SK-N-SH (cell line): ENCODE results near the gene MEIOC. TPM values are rescaled to one million over a fixed set of nuclear protein-coding genes. Genes with fewer than 3 reads are reported as not detected.

Experiments used
- CTCF ChIA-PET: fragments of 300-600, 350-600 bp; formaldehyde crosslinking; extraction: SDS; loops from one replicate; lab custom pipeline; 2021; lab: Yijun Ruan, JAX
- POLR2A ChIA-PET: fragments of 350-600 bp; sonication (Branson Sonifier 250); formaldehyde crosslinking; extraction: SDS; loops from one replicate; lab custom pipeline; 2020; ENCODE audit warnings: antibody characterized with exemption, inconsistent platforms; lab: Yijun Ruan, JAX
- DNase-seq: peaks from one replicate; pipeline ENCODE4 v3.0.0; 2012
- H2AFZ ChIP-seq: fragments of 200-600 bp; sonication (generic); 2 replicates; pipeline ENCODE4 v1.8.1; 2016; ENCODE audit warnings: antibody characterized with exemption, mild to moderate bottlenecking, low read depth
- H3F3A ChIP-seq: fragments of 200-600 bp; sonication (generic); replicated peaks from 2 replicates; pipeline ENCODE3; 2016; ENCODE audit warnings: antibody characterized with exemption, mild to moderate bottlenecking; ENCODE audit not compliant: insufficient read depth
- H3K27ac ChIP-seq, 2 experiments: fragments of 200-500 bp in 1 of 2; fragments of 200-600 bp in 1 of 2; sonication (Bioruptor generic) in 1 of 2; sonication (generic), shearing (Covaris generic) in 1 of 2; 2 replicates each; pipeline versions ENCODE4 v1.5.1 to v1.6.1; 2014 to 2016; ENCODE audit warnings: low read depth in 2 of 2, inconsistent platforms in 1 of 2, low read length in 1 of 2, mild to moderate bottlenecking in 1 of 2, mixed read lengths in 1 of 2
- H3K27me3 ChIP-seq: fragments of 200-600 bp; sonication (generic), shearing (Covaris generic); 2 replicates; pipeline ENCODE4 v1.6.1; 2016; ENCODE audit warnings: mixed run types; ENCODE audit not compliant: insufficient read depth
- H3K36me3 ChIP-seq, 2 experiments: fragments of 200-500 bp in 1 of 2; fragments of 200-600 bp in 1 of 2; sonication (Bioruptor generic) in 1 of 2; sonication (generic) in 1 of 2; replicated peaks in 1 of 2; 2 replicates each; pipeline versions ENCODE3 to v1.5.1; 2014 to 2016; ENCODE audit warnings: low read length in 1 of 2, mild to moderate bottlenecking in 1 of 2; ENCODE audit not compliant: insufficient read depth in 2 of 2, control insufficient read depth in 1 of 2
- H3K4me1 ChIP-seq, 2 experiments: fragments of 200-500 bp in 1 of 2; fragments of 200-600 bp in 1 of 2; sonication (Bioruptor generic) in 1 of 2; sonication (generic), shearing (Covaris generic) in 1 of 2; 2 replicates each; pipeline versions ENCODE4 v1.5.1 to v1.6.1; 2014 to 2016; ENCODE audit warnings: low read depth in 1 of 2, low read length in 1 of 2, mixed run types in 1 of 2; ENCODE audit not compliant: insufficient read depth in 2 of 2, control insufficient read depth in 1 of 2
- H3K4me2 ChIP-seq: fragments of 200-600 bp; sonication (generic), shearing (Covaris generic); 2 replicates; pipeline ENCODE4 v1.6.1; 2017; ENCODE audit warnings: mixed run types
- H3K4me3 ChIP-seq, 2 experiments: fragments of 200-500 bp in 1 of 2; fragments of 200-600 bp in 1 of 2; sonication (Bioruptor generic) in 1 of 2; sonication (generic), shearing (Covaris generic) in 1 of 2; 2 replicates each; pipeline versions ENCODE4 v1.5.1 to v1.8.1; 2014 to 2016; ENCODE audit warnings: low read depth in 2 of 2, inconsistent platforms in 1 of 2, low read length in 1 of 2, mild to moderate bottlenecking in 1 of 2, mixed read lengths in 1 of 2, moderate library complexity in 1 of 2
- H3K79me2 ChIP-seq: fragments of 200-600 bp; sonication (generic); 2 replicates; pipeline ENCODE4 v1.8.1; 2017; ENCODE audit warnings: mild to moderate bottlenecking; ENCODE audit not compliant: insufficient read depth
- H3K9ac ChIP-seq: fragments of 200-600 bp; sonication (generic); 2 replicates; pipeline ENCODE4 v1.6.1; 2017; ENCODE audit warnings: mixed run types
- H3K9me2 ChIP-seq: fragments of 200-600 bp; sonication (generic); 2 replicates; pipeline ENCODE4 v1.6.1; 2017; ENCODE audit warnings: mixed run types
- H3K9me3 ChIP-seq: fragments of 200-600 bp; sonication (generic); 2 replicates; pipeline ENCODE4 v1.6.1; 2017; ENCODE audit warnings: mixed run types, mild to moderate bottlenecking, moderate library complexity
- H4K20me1 ChIP-seq: fragments of 200-600 bp; sonication (generic); 2 replicates; pipeline ENCODE4 v1.6.1; 2017; ENCODE audit warnings: mild to moderate bottlenecking, mixed run types; ENCODE audit not compliant: insufficient read depth
- CHD2 ChIP-seq: fragments of 150-350 bp; IDR thresholded peaks from 2 replicates; pipeline ENCODE4 v1.6.1; 2018; ENCODE audit warnings: low read length; ENCODE audit not compliant: partially characterized antibody
- CTCF ChIP-seq: fragments of 200-600 bp; sonication (generic); IDR thresholded peaks from 2 replicates; pipeline ENCODE4 v1.6.1; 2017; ENCODE audit warnings: antibody characterized with exemption, mild to moderate bottlenecking, moderate library complexity
- ELF1 ChIP-seq: IDR thresholded peaks from 2 replicates; pipeline ENCODE4 v1.4.0; 2012
- EZH2phosphoT487 ChIP-seq: fragments of 200-600 bp; sonication (generic); IDR thresholded peaks from 2 replicates; pipeline ENCODE4 v1.6.1; 2017; ENCODE audit warnings: low read depth, mixed run types, mild to moderate bottlenecking, antibody characterized with exemption, moderate library complexity, borderline replicate concordance
- FOSL2 ChIP-seq: IDR thresholded peaks from 2 replicates; pipeline ENCODE4 v1.4.0; 2012; ENCODE audit warnings: low read depth, mild to moderate bottlenecking, moderate library complexity, borderline replicate concordance
- FOXJ3 ChIP-seq: sonication (generic); formaldehyde crosslinking; IDR thresholded peaks from 2 replicates; pipeline ENCODE4 v1.5.1; 2020; ENCODE audit warnings: mild to moderate bottlenecking, missing genetic modification reagents
- FOXM1 ChIP-seq: IDR thresholded peaks from 2 replicates; pipeline ENCODE4 v1.4.0; 2012; ENCODE audit warnings: low read depth, mild to moderate bottlenecking
- GATA2 ChIP-seq: sonication (generic); formaldehyde crosslinking; IDR thresholded peaks from 2 replicates; pipeline ENCODE4 v1.5.0; 2020; ENCODE audit warnings: mild to moderate bottlenecking, missing genetic modification reagents
- MAX ChIP-seq: IDR thresholded peaks from 2 replicates; pipeline ENCODE4 v1.4.0; 2012; ENCODE audit warnings: low read depth
- MEF2A ChIP-seq: IDR thresholded peaks from 2 replicates; pipeline ENCODE4 v1.4.0; 2012; ENCODE audit warnings: low read depth, borderline replicate concordance
- MXI1 ChIP-seq: IDR thresholded peaks from 2 replicates; pipeline ENCODE4 v1.6.1; 2012; ENCODE audit warnings: mild to moderate bottlenecking, low read depth, low read length, improper control_type of control experiment
- NFIC ChIP-seq: IDR thresholded peaks from 2 replicates; pipeline ENCODE4 v1.4.0; 2012; ENCODE audit warnings: borderline replicate concordance
- NRF1 ChIP-seq: IDR thresholded peaks from 2 replicates; pipeline ENCODE4 v1.6.1; 2012; ENCODE audit warnings: low read depth, mild to moderate bottlenecking, low read length
- POLR2AphosphoS5 ChIP-seq: IDR thresholded peaks from 2 replicates; pipeline ENCODE4 v1.6.1; 2012; ENCODE audit warnings: low read depth, low read length
- RAD21 ChIP-seq: IDR thresholded peaks from 2 replicates; pipeline ENCODE4 v1.6.1; 2012; ENCODE audit warnings: mild to moderate bottlenecking, low read length
- RFX5 ChIP-seq: IDR thresholded peaks from 2 replicates; pipeline ENCODE4 v1.6.1; 2012; ENCODE audit warnings: mild to moderate bottlenecking, improper control_type of control experiment, low read length
- RXRA ChIP-seq: IDR thresholded peaks from 2 replicates; pipeline ENCODE4 v1.4.0; 2012; ENCODE audit warnings: low read depth, mild to moderate bottlenecking, borderline replicate concordance
- SMC3 ChIP-seq: IDR thresholded peaks from 2 replicates; pipeline ENCODE4 v1.6.1; 2012; ENCODE audit warnings: low read depth, low read length, improper control_type of control experiment
- TAF1 ChIP-seq: IDR thresholded peaks from 2 replicates; pipeline ENCODE4 v1.6.1; 2012; ENCODE audit warnings: low read depth, mild to moderate bottlenecking, low read length, moderate library complexity, borderline replicate concordance
- TCF12 ChIP-seq: IDR thresholded peaks from 2 replicates; pipeline ENCODE4 v1.4.0; 2012
- TEAD4 ChIP-seq: IDR thresholded peaks from 2 replicates; pipeline ENCODE4 v1.4.0; 2012; ENCODE audit warnings: mild to moderate bottlenecking, borderline replicate concordance; ENCODE audit not compliant: insufficient read depth
- YY1 ChIP-seq: IDR thresholded peaks from 2 replicates; pipeline ENCODE4 v1.4.0; 2012; ENCODE audit warnings: low read depth, mild to moderate bottlenecking
- WGBS: methylation state at CpG from one replicate; pipeline ENCODE4 v1.1.6; 2017; ENCODE audit warnings: low lambda C conversion rate; 5-methylcytosine and 5-hydroxymethylcytosine counted together
- polyA plus RNA-seq, 3 experiments: library from polyadenylated mRNA; depleted of rRNA; stranded (reverse); fragments of >200 nt; gene quantifications; 2 replicates each; pipeline ENCODE4 v1.2.3, GENCODE V29; 2012
- TF ChIP-seq, protein P1 (sequence below): IDR thresholded peaks from 2 replicates; pipeline ENCODE4 v1.4.0; 2012; ENCODE audit warnings: low read depth, borderline replicate concordance
- TF ChIP-seq, protein P2 (sequence below): IDR thresholded peaks from 2 replicates; pipeline ENCODE4 v1.4.0; 2012; ENCODE audit warnings: low read depth, borderline replicate concordance
- TF ChIP-seq, protein P3 (sequence below): IDR thresholded peaks from 2 replicates; pipeline ENCODE4; 2012
- TF ChIP-seq, protein P4 (sequence below): fragments of 150-350 bp; IDR thresholded peaks from 2 replicates; pipeline ENCODE4 v1.6.1; 2017; ENCODE audit warnings: antibody characterized with exemption, low read length, low read depth, borderline replicate concordance

The MEIOC gene
- polyA plus RNA-seq, 1 of the 3 experiments (the other 2 are of a cell fraction) = 1.3 TPM

DNA sequence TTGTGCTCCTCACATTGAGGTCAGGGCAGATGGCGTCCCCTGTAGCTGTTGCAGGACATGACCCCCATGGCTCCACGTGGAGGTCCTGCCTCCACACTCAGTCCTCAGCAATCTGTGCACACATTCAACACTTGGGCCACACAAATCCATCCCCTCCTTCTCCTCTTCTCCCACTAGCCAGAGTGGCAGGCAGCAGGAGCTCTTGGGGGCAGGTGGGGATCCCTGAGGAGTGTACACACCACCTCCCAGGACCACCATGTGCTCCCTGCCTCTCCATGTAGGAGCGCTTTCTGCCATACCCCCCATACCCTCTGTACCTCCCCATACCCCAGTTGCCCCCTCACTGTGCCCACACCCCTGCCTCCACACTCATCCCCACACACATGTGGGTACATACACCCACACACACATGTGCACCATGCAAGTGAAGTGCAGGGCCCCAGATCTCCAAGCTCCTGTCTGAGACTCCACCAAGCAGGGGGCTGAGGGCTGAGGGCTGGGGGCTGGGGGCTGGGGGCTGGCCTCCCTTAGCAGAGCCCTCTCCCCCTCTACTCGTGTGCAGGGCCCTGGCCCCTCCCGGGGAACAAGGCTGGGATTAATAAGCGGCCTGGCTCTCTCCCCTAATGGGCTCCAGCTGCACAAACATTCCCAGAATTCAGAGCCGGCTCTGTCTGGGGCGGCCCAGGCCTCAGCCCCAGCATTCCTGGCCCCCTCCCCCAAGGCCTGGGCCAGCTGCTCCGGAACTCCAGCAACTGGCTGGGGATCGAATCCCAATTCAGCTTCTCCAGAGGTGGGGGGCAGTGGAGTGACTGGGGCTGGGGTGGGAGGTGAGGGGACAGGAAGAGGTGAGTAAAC, 48.2 kb upstream of the MEIOC start:
- WGBS = 70% methylated on average over 1 of the region's 10 CpGs
- H3F3A ChIP-seq = no peaks in the 10 kb centered on the region
- no peaks in the 10 kb centered on the region for H3K9me3 ChIP-seq
- POLR2A ChIA-PET = interaction anchor here (1.1 to 1.6 kb wide), 2 partner anchors 39 to 51 kb away, joined by 3 to 5 read pairs; partner anchors contain the start of gene FZD2
- H3K36me3 ChIP-seq = no peaks in the 10 kb centered on the region
- H3K27me3 ChIP-seq = no peaks in the 10 kb centered on the region
- H3K4me1 ChIP-seq = peaks cover 20 to 30% of the 10 kb centered on the region in 2 experiments
- H4K20me1 ChIP-seq = no peaks in the 10 kb centered on the region
- no peaks in the 10 kb centered on the region for H3K9me2 ChIP-seq
- peak overlapping the region; percentile 74; the same call in 1 of the 2 replicates for H2AFZ ChIP-seq
- DNase-seq = peak; percentile 89
- CTCF ChIA-PET = interaction anchor here (0.8 to 3.6 kb wide), 5 partner anchors 23 to 75 kb away, joined by 3 to 14 read pairs (median 3); no protein-coding TSS in a partner anchor
- no peaks in the 10 kb centered on the region for H3K79me2 ChIP-seq
- H3K9ac ChIP-seq = no peak overlapping the region
- no peak overlapping the region for H3K4me3 ChIP-seq
- H3K4me2 ChIP-seq = peak overlapping the region; percentile 70
- peak overlapping the region; percentile 69 to 93; a peak in 3 of 4 replicates for H3K27ac ChIP-seq
- TF ChIP-seq NRF1 (no peak), FOXM1 (0 out of 2 replicates have a peak, but pooled peaks have one; percentile 46), YY1 (no peak), CTCF (no peak), GATA2 (CRISPR knock-in tag) (no peak), FOSL2 (no peak; the same call in 1 of the 2 replicates), TEAD4 (peak; percentile 88), MAX (0 out of 2 replicates have a peak, but pooled peaks have one; percentile 41), POLR2AphosphoS5 (peak; percentile 80; the same call in 1 of the 2 replicates), MXI1 (no peak), RFX5 (no peak), FOXJ3 (CRISPR knock-in tag) (no peak), SMC3 (no peak), EZH2phosphoT487 (no peak), TAF1 (peak; percentile 24; the same call in 1 of the 2 replicates), CHD2 (peak; percentile 91), NFIC (peak; percentile 48), RXRA (no peak), RAD21 (no peak), MEF2A (no peak), ELF1 (no peak), TCF12 (peak; percentile 97)
- TF ChIP-seq, protein P1, sequence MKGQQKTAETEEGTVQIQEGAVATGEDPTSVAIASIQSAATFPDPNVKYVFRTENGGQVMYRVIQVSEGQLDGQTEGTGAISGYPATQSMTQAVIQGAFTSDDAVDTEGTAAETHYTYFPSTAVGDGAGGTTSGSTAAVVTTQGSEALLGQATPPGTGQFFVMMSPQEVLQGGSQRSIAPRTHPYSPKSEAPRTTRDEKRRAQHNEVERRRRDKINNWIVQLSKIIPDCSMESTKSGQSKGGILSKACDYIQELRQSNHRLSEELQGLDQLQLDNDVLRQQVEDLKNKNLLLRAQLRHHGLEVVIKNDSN = no peak
- TF ChIP-seq, protein P2, sequence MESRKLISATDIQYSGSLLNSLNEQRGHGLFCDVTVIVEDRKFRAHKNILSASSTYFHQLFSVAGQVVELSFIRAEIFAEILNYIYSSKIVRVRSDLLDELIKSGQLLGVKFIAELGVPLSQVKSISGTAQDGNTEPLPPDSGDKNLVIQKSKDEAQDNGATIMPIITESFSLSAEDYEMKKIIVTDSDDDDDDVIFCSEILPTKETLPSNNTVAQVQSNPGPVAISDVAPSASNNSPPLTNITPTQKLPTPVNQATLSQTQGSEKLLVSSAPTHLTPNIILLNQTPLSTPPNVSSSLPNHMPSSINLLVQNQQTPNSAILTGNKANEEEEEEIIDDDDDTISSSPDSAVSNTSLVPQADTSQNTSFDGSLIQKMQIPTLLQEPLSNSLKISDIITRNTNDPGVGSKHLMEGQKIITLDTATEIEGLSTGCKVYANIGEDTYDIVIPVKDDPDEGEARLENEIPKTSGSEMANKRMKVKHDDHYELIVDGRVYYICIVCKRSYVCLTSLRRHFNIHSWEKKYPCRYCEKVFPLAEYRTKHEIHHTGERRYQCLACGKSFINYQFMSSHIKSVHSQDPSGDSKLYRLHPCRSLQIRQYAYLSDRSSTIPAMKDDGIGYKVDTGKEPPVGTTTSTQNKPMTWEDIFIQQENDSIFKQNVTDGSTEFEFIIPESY = no peak
- TF ChIP-seq, protein P3, sequence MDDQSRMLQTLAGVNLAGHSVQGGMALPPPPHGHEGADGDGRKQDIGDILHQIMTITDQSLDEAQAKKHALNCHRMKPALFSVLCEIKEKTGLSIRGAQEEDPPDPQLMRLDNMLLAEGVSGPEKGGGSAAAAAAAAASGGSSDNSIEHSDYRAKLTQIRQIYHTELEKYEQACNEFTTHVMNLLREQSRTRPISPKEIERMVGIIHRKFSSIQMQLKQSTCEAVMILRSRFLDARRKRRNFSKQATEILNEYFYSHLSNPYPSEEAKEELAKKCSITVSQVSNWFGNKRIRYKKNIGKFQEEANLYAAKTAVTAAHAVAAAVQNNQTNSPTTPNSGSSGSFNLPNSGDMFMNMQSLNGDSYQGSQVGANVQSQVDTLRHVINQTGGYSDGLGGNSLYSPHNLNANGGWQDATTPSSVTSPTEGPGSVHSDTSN = peak; percentile 50
- TF ChIP-seq, protein P4, sequence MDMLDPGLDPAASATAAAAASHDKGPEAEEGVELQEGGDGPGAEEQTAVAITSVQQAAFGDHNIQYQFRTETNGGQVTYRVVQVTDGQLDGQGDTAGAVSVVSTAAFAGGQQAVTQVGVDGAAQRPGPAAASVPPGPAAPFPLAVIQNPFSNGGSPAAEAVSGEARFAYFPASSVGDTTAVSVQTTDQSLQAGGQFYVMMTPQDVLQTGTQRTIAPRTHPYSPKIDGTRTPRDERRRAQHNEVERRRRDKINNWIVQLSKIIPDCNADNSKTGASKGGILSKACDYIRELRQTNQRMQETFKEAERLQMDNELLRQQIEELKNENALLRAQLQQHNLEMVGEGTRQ = no peak
